Choroid plexus epithelial cell (primary cell): Measurements from ENCODE around the gene OLFML2A.
"Not testable (repeated sequence)": the region's sequence is repeated elsewhere in the genome, so short reads cannot be mapped to it uniquely, and the experiment has no call there.

Experiments used
- DNase-seq: peaks from one replicate; pipeline ENCODE4 v3.0.0-alpha.2; 2010; ENCODE audit warnings: low read depth
- H3K4me3 ChIP-seq: 2 replicates; pipeline ENCODE4 v1.5.1; 2011; ENCODE audit warnings: low read depth, mild to moderate bottlenecking, control low read depth, low read length, moderate library complexity
- TF ChIP-seq, protein P1 (sequence below): conservative IDR thresholded peaks from 2 replicates; pipeline ENCODE4 v1.5.1; 2011; ENCODE audit warnings: low read depth, mild to moderate bottlenecking, control low read depth, inconsistent platforms, low read length, moderate library complexity

OLFML2A gene

DNA sequence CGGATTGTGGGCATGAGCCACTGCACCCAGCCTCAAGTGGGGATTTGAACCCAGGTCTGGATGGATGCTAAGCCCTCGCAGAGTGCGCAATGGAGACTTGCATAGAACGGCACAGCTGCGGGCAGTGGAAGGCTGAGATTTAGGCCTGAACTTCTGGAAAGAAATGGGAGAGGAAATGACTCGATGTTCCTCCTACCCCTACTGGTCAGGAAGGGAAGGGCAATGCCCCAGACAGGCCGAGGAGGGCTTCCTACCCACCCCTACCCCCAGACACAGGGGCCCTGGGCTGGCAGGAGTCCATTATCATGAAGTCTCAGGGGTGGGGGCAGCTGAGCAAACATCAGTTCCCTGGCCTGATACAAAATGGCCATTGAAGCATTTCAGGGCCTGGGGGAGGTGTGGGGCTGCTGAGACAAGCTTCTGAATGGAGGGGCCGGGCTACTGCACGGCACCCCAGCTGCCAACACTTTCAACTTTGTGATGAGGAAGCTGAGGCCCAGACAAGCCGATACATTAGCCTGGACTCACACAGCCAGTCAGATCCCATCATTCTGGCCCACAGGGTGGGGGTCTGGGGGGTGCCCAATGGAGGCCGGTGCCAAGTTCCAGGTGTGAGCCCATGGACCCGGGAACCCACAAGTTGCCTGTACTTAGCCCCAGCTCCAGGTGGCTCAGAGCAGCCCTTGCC lies 62.8 kb downstream of the OLFML2A start:
- H3K4me3 ChIP-seq = no peak overlapping the region
- TF ChIP-seq, protein P1, sequence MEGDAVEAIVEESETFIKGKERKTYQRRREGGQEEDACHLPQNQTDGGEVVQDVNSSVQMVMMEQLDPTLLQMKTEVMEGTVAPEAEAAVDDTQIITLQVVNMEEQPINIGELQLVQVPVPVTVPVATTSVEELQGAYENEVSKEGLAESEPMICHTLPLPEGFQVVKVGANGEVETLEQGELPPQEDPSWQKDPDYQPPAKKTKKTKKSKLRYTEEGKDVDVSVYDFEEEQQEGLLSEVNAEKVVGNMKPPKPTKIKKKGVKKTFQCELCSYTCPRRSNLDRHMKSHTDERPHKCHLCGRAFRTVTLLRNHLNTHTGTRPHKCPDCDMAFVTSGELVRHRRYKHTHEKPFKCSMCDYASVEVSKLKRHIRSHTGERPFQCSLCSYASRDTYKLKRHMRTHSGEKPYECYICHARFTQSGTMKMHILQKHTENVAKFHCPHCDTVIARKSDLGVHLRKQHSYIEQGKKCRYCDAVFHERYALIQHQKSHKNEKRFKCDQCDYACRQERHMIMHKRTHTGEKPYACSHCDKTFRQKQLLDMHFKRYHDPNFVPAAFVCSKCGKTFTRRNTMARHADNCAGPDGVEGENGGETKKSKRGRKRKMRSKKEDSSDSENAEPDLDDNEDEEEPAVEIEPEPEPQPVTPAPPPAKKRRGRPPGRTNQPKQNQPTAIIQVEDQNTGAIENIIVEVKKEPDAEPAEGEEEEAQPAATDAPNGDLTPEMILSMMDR = peak; percentile 70
- peak; percentile 52 for DNase-seq

DNA sequence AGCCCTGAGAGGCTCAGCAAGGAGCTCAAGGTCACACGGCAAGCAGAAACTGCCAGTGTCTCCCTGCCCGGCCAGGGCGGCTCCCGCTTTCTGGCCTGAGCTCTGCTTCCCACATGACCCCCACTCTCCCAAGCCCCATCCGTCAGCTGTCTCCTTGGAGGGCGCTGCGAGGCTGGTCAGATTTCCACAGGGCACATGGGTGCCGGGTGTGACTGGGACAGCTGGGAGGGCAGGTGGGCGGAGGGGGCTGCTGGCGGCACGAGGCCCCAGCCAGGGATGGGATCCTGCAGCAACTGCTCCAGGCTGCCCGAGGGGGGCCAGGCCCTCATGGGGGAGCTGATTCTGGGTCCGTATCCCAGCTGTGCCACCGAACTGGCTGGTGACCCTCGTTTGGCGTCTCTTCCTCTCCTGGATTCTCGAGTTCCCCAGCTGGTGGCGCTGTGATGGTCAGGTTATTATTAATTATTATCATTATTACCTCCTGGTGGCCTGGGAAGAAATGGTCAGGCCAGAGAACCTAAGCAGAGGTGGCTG lies 63.4 kb downstream of the OLFML2A start:
- DNase-seq = no peak
- H3K4me3 ChIP-seq = no peak overlapping the region
- TF ChIP-seq, protein P1 = peak; percentile 63

DNA sequence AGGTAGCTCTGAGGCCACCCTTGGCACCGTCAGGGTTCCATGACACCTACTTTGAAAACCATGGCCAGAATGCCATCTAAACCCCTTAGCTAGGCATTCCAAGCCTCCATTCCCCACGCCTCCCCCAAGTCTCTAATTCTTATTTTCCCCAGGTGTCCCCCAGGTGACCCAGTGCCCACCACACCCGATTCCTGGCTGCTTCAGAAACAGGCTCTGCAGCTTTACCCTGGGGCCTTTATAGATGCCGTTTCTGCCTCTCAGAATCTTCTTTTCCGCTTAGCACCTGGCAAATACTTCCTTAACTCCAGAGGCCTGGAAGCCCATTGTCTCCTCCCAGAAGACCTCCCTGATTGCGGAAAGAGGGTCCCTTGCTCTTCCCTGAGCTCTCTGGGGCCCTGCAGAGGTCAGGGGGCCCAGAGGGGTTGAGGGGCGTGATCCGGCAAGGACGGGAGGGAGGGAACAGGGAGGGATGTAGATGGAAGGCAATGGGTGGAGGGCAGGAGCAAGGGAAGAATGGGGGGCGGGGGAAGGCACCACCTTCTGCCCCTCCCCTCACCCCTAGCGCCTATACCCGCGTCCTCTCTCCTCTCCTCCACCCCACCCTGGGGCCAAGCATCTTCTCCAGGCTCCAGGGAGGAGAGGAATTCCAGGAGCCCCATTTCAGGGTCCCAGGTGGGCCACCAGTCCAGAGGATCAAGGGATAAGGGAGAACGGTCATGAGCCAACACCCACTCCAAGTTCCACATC lies 64.3 kb downstream of the OLFML2A start:
- H3K4me3 ChIP-seq = no peak overlapping the region
- DNase-seq = no peak
- TF ChIP-seq, protein P1 = no peak

DNA sequence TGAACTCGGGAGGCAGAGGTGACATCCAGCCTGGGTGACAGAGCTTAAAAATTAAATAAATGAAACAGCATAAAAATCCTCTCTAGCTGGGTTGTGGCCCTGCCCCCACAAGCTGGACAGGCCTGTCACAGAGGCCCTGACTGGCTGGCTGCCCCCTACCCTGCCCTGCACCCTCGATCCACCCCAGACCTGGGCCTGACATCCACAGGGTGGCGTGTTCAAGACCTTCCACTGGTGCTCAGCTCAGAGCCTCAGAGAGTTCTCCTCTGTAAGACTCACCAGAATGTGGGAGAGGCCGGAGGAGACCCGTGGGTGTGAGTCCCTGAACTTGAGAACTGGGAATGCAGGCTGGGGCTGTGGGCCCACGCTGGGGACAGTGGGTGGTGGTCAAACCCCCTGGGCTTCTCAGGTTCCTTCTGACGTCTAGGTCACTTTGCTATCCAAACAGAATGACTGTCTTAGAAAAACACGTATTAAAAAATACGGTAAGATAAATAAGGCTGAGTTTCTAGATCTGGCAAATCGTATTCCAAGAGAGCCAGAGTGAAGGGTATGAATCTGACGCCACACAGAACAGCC lies 66.6 kb downstream of the OLFML2A start:
- TF ChIP-seq, protein P1 = no peak
- peak; percentile 41 for DNase-seq
- H3K4me3 ChIP-seq = no peak overlapping the region

DNA sequence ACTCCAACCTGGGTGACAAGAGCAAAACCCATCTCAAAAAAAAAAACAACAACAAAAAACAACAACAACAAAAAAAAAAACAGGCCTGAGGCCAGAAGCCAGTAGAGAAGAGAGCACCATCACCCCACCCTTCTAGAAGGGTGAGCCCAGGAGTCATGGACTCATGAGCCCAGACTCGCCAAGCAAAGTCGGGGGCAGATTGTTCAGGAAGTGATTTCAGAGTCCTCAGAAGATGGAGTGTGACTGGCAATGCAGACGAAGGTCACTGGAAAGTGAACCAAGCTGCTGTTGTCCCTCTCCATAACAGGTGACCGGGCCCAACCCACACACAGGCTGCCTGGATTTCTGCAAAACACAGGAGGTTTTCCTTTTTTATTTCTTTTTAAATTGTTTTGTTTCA lies 67.4 kb downstream of the OLFML2A start:
- TF ChIP-seq, protein P1 = no peak

DNA sequence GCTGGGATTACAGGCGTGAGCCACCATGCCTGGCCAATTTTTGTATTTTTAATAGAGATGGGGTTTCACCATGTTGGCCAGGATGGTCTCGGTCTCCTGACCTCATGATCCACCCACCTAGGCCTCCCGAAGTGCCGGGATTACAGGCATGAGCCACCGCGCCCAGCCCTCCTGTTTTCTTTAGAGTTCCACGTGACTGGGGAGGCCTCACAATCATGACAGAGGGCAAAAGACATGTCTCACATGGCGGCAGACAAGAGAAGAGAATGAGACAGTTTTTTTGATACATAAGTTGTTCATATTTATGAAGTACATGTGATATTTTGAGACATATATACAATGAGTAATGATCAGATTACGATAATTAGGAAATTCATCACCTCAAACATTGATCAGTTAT lies 69.5 kb downstream of the OLFML2A start:
- H3K4me3 ChIP-seq, DNase-seq: not testable (repeated sequence)

More for the DNA sequence above, 67.4 kb downstream of the OLFML2A start:
- no peak overlapping the region for H3K4me3 ChIP-seq
- no peak for DNase-seq

DNA sequence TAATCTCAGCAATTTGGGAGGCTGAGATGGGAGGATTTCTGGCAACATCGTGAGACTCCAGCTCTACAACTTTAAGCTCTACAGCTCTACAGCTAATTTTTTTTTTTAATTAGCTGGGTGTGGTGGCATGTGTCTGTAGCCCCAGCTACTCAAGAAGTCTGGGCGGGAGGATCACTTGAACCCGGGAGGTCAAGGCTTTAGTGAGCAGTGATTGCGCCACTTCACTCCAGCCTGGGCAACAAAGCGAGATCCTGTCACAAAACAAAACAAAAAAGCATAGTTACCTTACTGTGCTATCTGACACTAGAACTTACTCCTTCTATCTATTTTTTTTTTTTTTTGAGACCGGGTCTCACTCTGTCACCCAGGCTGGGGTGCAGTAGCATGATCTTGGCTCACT lies 70.0 kb downstream of the OLFML2A start:
- no peak overlapping the region for H3K4me3 ChIP-seq
- TF ChIP-seq, protein P1 = no peak
- no peak for DNase-seq
